NCI-H1694 (cell line): ENCODE results near the gene YJU2.

Experiments
- DNase-seq: peaks from one replicate; lab custom pipeline; 2025; lab: John Stamatoyannopoulos, UW

Gene YJU2

GRCh38 chr19:4298810-4299550 lies 52.1 kb downstream of the YJU2 start:
- DNase-seq: no peak

- DNase-seq: no peak
Measured at GRCh38 chr19:4300589-4300988, 53.7 kb downstream of the YJU2 start.

- no peak for DNase-seq
Measured at GRCh38 chr19:4301590-4302242, 54.8 kb downstream of the YJU2 start.

GRCh38 chr19:4302243-4302640 lies 55.4 kb downstream of the YJU2 start, which contains the start of gene TMIGD2:
TSS of gene TMIGD2 (minus strand) at chr19:4302389. CDS start at chr19:4302385, 4 bp downstream.
- DNase-seq: no peak

GRCh38 chr19:4303819-4304537 lies 57.1 kb downstream of the YJU2 start:
- DNase-seq: no peak

GRCh38 chr19:4304538-4305256 lies 57.8 kb downstream of the YJU2 start, which contains the start of gene FSD1:
TSS of gene FSD1 (plus strand) at chr19:4304598. CDS start at chr19:4304747, 149 bp downstream.
- DNase-seq: peak; percentile 38

GRCh38 chr19:4305257-4305612 lies 58.4 kb downstream of the YJU2 start:
- DNase-seq: no peak

- DNase-seq: no peak
Measured at GRCh38 chr19:4305659-4306058, 58.8 kb downstream of the YJU2 start.

- DNase-seq: no peak
Measured at GRCh38 chr19:4310247-4311121, 63.6 kb downstream of the YJU2 start.

- no peak for DNase-seq
Measured at GRCh38 chr19:4313847-4314490, 67.1 kb downstream of the YJU2 start.

GRCh38 chr19:4316956-4317355 lies 70.1 kb downstream of the YJU2 start:
- no peak for DNase-seq

- no peak for DNase-seq
Measured at GRCh38 chr19:4318460-4318859, 71.6 kb downstream of the YJU2 start.
